K562 (cell line): ENCODE measurements around the gene SKIC2. TPM values are rescaled to one million over a fixed set of nuclear protein-coding genes. Genes with fewer than 3 reads are reported as not detected.

Experiments used
- ATAC-seq: fragments of 200-7000 bp; cut with Tn5 transposase; 3 replicates; pipeline ENCODE4 v1.9.1; 2020; ENCODE audit warnings: moderate library complexity
- BruUV-seq: library from RNA; stranded (reverse); fragments of 400-500 nt; replicated peaks from 2 replicates; lab custom pipeline; 2021; lab: Mats Ljungman, UMichigan
- CTCF ChIA-PET: fragments of 300-600 bp; formaldehyde crosslinking; extraction: SDS; loops from one replicate; lab custom pipeline; 2021; ENCODE audit warnings: low intra/inter-chr PET ratio; lab: Yijun Ruan, JAX
- POLR2A ChIA-PET: fragments of 300-600, 350-650 bp; sonication (Branson Sonifier 250); formaldehyde crosslinking; extraction: SDS; loops from one replicate; lab custom pipeline; 2021; ENCODE audit warnings: antibody characterized with exemption, inconsistent platforms; lab: Yijun Ruan, JAX
- DNase-seq, 4 experiments: peaks; one replicate each; pipeline versions ENCODE4 v3.0.0 to v3.0.0-alpha.2; 2011 to 2018; ENCODE audit warnings: low spot score in 3 of 4, mixed read lengths in 3 of 4; ENCODE audit errors: extremely low read depth in 1 of 4
- FAIRE-seq: peaks from 2 replicates; lab custom pipeline; 2011; peaks lifted over from hg19 to GRCh38; lab: Jason Lieb, UNC
- H2AFZ ChIP-seq: 2 replicates; pipeline ENCODE4 v1.6.0; 2011; ENCODE audit warnings: low read depth, low read length, control low read depth, inconsistent platforms
- H3K27ac ChIP-seq: fragments of 200-600 bp; 3 replicates; pipeline ENCODE4 v1.8.0; 2011; ENCODE audit warnings: low read depth, mild to moderate bottlenecking, control low read depth, inconsistent platforms, low read length, moderate library complexity, mixed read lengths; ENCODE audit errors: extremely low read depth
- H3K27me3 ChIP-seq, 2 experiments: fragments of 300-600 bp in 1 of 2; 2 replicates in 1 of 2; 3 replicates in 1 of 2; pipeline versions ENCODE4 v1.6.0 to v1.8.0; 2011; ENCODE audit warnings: inconsistent platforms in 2 of 2, low read length in 2 of 2, mild to moderate bottlenecking in 1 of 2, mixed read lengths in 1 of 2, moderate library complexity in 1 of 2; ENCODE audit not compliant: control insufficient read depth in 2 of 2, insufficient read depth in 2 of 2
- H3K36me3 ChIP-seq: fragments of 300-600 bp; 3 replicates; pipeline ENCODE4 v1.8.0; 2011; ENCODE audit warnings: mild to moderate bottlenecking, low read length, inconsistent platforms; ENCODE audit not compliant: control insufficient read depth, insufficient read depth
- H3K4me1 ChIP-seq, 2 experiments: fragments of 200-600 bp in 1 of 2; replicated peaks in 1 of 2; 2 replicates in 1 of 2; 3 replicates in 1 of 2; pipeline versions ENCODE4 v1.5.1 to v1.8.0; 2011; ENCODE audit warnings: inconsistent platforms in 2 of 2, low read length in 2 of 2, mild to moderate bottlenecking in 1 of 2, mixed read lengths in 1 of 2, moderate library complexity in 1 of 2; ENCODE audit not compliant: control insufficient read depth in 2 of 2, insufficient read depth in 2 of 2
- H3K4me2 ChIP-seq: 2 replicates; pipeline ENCODE4 v1.6.1; 2011; ENCODE audit warnings: low read length, control low read depth, inconsistent platforms, mixed read lengths; ENCODE audit not compliant: insufficient read depth
- H3K4me3 ChIP-seq: fragments of 200-600 bp; sonication (generic), shearing (Covaris generic); 2 replicates; pipeline ENCODE4 v1.5.1; 2016; ENCODE audit warnings: control low read depth, inconsistent platforms
- H3K79me2 ChIP-seq: fragments of 200-600 bp; 3 replicates; pipeline ENCODE4 v1.8.0; 2011; ENCODE audit warnings: low read length, inconsistent platforms; ENCODE audit not compliant: control insufficient read depth, insufficient read depth
- H3K9ac ChIP-seq, 2 experiments: 2 replicates each; pipeline versions ENCODE4 v1.6.0 to v1.6.1; 2011; ENCODE audit warnings: low read depth in 2 of 2, low read length in 2 of 2, control low read depth in 1 of 2, inconsistent platforms in 1 of 2, mild to moderate bottlenecking in 1 of 2, mixed read lengths in 1 of 2; ENCODE audit not compliant: insufficient read depth in 1 of 2
- H3K9me1 ChIP-seq: one replicate; pipeline ENCODE4 v1.6.0; 2011; ENCODE audit warnings: inconsistent platforms, mild to moderate bottlenecking, low read length, moderate library complexity; ENCODE audit not compliant: control insufficient read depth, insufficient read depth
- H3K9me3 ChIP-seq: replicated peaks from 2 replicates; pipeline ENCODE4 v1.5.1; 2011; ENCODE audit warnings: low read depth, low read length, inconsistent platforms; ENCODE audit not compliant: control insufficient read depth, insufficient read depth
- H4K20me1 ChIP-seq: replicated peaks from 2 replicates; pipeline ENCODE4 v1.6.1; 2011; ENCODE audit warnings: low read length, inconsistent platforms, mixed read lengths; ENCODE audit not compliant: control insufficient read depth, insufficient read depth
- ASH1L ChIP-seq: fragments of 450-650 bp; IDR thresholded peaks from 2 replicates; pipeline ENCODE4 v1.6.1; 2018; ENCODE audit warnings: borderline replicate concordance, mild to moderate bottlenecking, low read depth; ENCODE audit not compliant: partially characterized antibody
- CHD1 ChIP-seq: fragments of 200-600 bp; sonication (generic); IDR thresholded peaks from one replicate; pipeline ENCODE4 v1.6.1; 2012; ENCODE audit warnings: mild to moderate bottlenecking, moderate library complexity, low read length, inconsistent platforms
- CSDE1 ChIP-seq, 2 experiments: fragments of 450-650 bp; IDR thresholded peaks; 2 replicates each; pipeline ENCODE4 v1.6.1; 2016; ENCODE audit warnings: mild to moderate bottlenecking in 1 of 2
- EHMT2 ChIP-seq: fragments of 450-650 bp; IDR thresholded peaks from 2 replicates; pipeline ENCODE4 v1.6.1; 2018; ENCODE audit warnings: antibody characterized with exemption
- HMG20A ChIP-seq: fragments of 450-650 bp; formaldehyde crosslinking; conservative IDR thresholded peaks from 2 replicates; pipeline ENCODE4 v1.4.0; 2020; ENCODE audit warnings: mild to moderate bottlenecking, mixed read lengths
- KLF13 ChIP-seq: fragments of 450-650 bp; IDR thresholded peaks from 2 replicates; pipeline ENCODE4 v1.6.1; 2016; ENCODE audit warnings: missing genetic modification characterization, low read depth, mild to moderate bottlenecking, missing compliant biosample characterization, moderate library complexity, borderline replicate concordance
- NFYB ChIP-seq: IDR thresholded peaks from 2 replicates; pipeline ENCODE4 v1.6.1; 2011; ENCODE audit warnings: mild to moderate bottlenecking, moderate library complexity; ENCODE audit not compliant: insufficient read length; ENCODE audit errors: extremely low read depth
- SP1 ChIP-seq: sonication (generic); formaldehyde crosslinking; IDR thresholded peaks from 2 replicates; pipeline ENCODE4 v1.8.1; 2022; ENCODE audit warnings: mild to moderate bottlenecking, missing genetic modification reagents
- TAF15 ChIP-seq: fragments of 200-400 bp; formaldehyde crosslinking; IDR thresholded peaks from 2 replicates; pipeline ENCODE4 v1.6.1; 2017; ENCODE audit warnings: mild to moderate bottlenecking, low read depth, low read length, moderate library complexity
- ZBTB8A ChIP-seq: fragments of 450-650 bp; IDR thresholded peaks from 2 replicates; pipeline ENCODE4 v1.6.1; 2018; ENCODE audit warnings: mild to moderate bottlenecking, moderate library complexity; ENCODE audit not compliant: partially characterized antibody
- ZFP36 ChIP-seq: fragments of 150-350 bp; IDR thresholded peaks from 2 replicates; pipeline ENCODE4 v1.6.1; 2018; ENCODE audit warnings: low read length, low read depth; ENCODE audit not compliant: partially characterized antibody
- ZNF3 ChIP-seq: fragments of 250-450 bp; sonication (Bioruptor Pico); IDR thresholded peaks from 2 replicates; pipeline ENCODE4 v1.5.0; 2021; ENCODE audit warnings: mild to moderate bottlenecking, moderate library complexity
- WGBS: fragments of 100-300 bp; shearing (Covaris generic); methylation state at CpG from one replicate; pipeline ENCODE4 v1.1.6; 2016; ENCODE audit warnings: low coverage, mixed read lengths; ENCODE audit not compliant: insufficient coverage; ENCODE audit errors: missing lambda C conversion rate; 5-methylcytosine and 5-hydroxymethylcytosine counted together
- in situ Hi-C: fragments of 300-500 bp; cut with MboI; formaldehyde crosslinking; loops from 4 replicates; pipeline ENCODE4 v1.15.0; 2018; ENCODE audit warnings: inconsistent platforms, mixed read lengths
- intact Hi-C: fragments of 100-400 bp; cut with micrococcal nuclease; formaldehyde crosslinking; loops from 2 replicates; pipeline ENCODE4 v1.14.2; 2022
- polyA plus RNA-seq, 8 experiments: library from polyadenylated mRNA; depleted of rRNA in 4 of 8; stranded (reverse) in 5 of 8; unstranded in 3 of 8; fragments of >200 nt; fragmentation: Nextera tagmentation in 2 of 8; fragmentation: Illumina TruSeq in 1 of 8; extraction: Ambion mirVana in 2 of 8; extraction: Trizol in 1 of 8; gene quantifications; 2 replicates each; pipeline versions ENCODE4 v1.2.1 to v1.2.3, GENCODE V29; 2011 to 2014; ENCODE audit warnings: inconsistent platforms in 1 of 8, missing spikeins in 1 of 8
- total RNA-seq, 7 experiments: library from RNA; depleted of rRNA in 6 of 7; stranded (reverse); fragments of >200 nt in 6 of 7; fragmentation: Illumina TruSeq in 2 of 7; extraction: Trizol in 2 of 7; gene quantifications; 2 replicates each; pipeline versions ENCODE4 v1.2.1 to v1.2.3, GENCODE V29; 2011 to 2021; ENCODE audit warnings: low replicate concordance in 1 of 7
- TF ChIP-seq, protein P1 (sequence below): sonication (generic); formaldehyde crosslinking; IDR thresholded peaks from 2 replicates; pipeline ENCODE4 v1.8.1; 2023; ENCODE audit warnings: mild to moderate bottlenecking, missing genetic modification reagents
- TF ChIP-seq, protein P2 (sequence below): fragments of 250-450 bp; sonication (Bioruptor Pico); IDR thresholded peaks from 2 replicates; pipeline ENCODE4 v1.5.1; 2021; ENCODE audit warnings: mild to moderate bottlenecking

The SKIC2 gene
- total and polyA plus RNA-seq, 9 of the 15 experiments (the other 6 are each of a cell fraction or from before 2014, with no cell fraction given), result 3.3 to 94.6 (median 38.8) TPM

GRCh38 chr6:31945154-31945506 is 13.8 kb upstream of the SKIC2 start:
- Histone ChIP-seq H3K9me3 (no peaks in the 10 kb centered on the region), H3K4me3 (no peak overlapping the region), H3K27me3 (peaks cover 2 to 26% of the 10 kb centered on the region in 2 experiments; a peak in 3 of 5 replicates), H2AFZ (no peak overlapping the region), H3K79me2 (no peaks in the 10 kb centered on the region), H3K27ac (no peak overlapping the region), H3K9ac (0 out of 4 replicates have a peak overlapping the region, but pooled peaks of 1 of the 2 experiments have one; percentile 6), H3K4me1 (peaks cover 20 to 33% of the 10 kb centered on the region in 2 experiments), H3K36me3 (no peaks in the 10 kb centered on the region), H3K4me2 (no peak overlapping the region)
- ATAC-seq, result no peak
- FAIRE-seq, result no peak
- POLR2A ChIA-PET, result interaction anchor here (0.6 to 1.2 kb wide), 3 partner anchors 10 to 187 kb away, joined by 3 to 5 read pairs (median 4); partner anchors contain the start of gene DXO
- WGBS, result 44% methylated on average over 9 of the region's 9 CpGs
- BruUV-seq, result no TSS peak
- in situ Hi-C loops, result no loop called here
- intact Hi-C loops, result loop anchor here (5.0 kb wide), 1 partner anchor 43 kb away; the partner anchor contains the start of gene ZBTB12
- no peak for DNase-seq
- TF ChIP-seq CSDE1 (IDR thresholded peaks at IDR 0.05) (no peak), KLF13 (tag) (no peak), TAF15 (no peak), CHD1 (no peak), ZFP36 (no peak), ASH1L (no peak), ZNF3 (CRISPR knock-in tag) (no peak), ZBTB8A (no peak), SP1 (CRISPR knock-in tag) (no peak), EHMT2 (no peak), NFYB (no peak), HMG20A (no peak)
- TF ChIP-seq, protein P1, sequence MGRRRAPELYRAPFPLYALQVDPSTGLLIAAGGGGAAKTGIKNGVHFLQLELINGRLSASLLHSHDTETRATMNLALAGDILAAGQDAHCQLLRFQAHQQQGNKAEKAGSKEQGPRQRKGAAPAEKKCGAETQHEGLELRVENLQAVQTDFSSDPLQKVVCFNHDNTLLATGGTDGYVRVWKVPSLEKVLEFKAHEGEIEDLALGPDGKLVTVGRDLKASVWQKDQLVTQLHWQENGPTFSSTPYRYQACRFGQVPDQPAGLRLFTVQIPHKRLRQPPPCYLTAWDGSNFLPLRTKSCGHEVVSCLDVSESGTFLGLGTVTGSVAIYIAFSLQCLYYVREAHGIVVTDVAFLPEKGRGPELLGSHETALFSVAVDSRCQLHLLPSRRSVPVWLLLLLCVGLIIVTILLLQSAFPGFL, result no peak
- TF ChIP-seq, protein P2, sequence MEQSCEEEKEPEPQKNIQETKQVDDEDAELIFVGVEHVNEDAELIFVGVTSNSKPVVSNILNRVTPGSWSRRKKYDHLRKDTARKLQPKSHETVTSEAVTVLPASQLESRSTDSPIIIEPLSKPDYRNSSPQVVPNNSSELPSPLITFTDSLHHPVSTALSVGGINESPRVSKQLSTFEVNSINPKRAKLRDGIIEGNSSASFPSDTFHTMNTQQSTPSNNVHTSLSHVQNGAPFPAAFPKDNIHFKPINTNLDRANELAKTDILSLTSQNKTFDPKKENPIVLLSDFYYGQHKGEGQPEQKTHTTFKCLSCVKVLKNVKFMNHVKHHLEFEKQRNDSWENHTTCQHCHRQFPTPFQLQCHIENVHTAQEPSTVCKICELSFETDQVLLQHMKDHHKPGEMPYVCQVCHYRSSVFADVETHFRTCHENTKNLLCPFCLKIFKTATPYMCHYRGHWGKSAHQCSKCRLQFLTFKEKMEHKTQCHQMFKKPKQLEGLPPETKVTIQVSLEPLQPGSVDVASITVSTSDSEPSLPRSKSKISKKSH (CRISPR knock-in tag), result no peak
- TF ChIP-seq, all 486 proteins: peak for 0
- H4K20me1 ChIP-seq, result no peaks in the 10 kb centered on the region
- H3K9me1 ChIP-seq, result peaks cover 7% of the 10 kb centered on the region
- CTCF ChIA-PET, result no interaction called here
